K562 (cell line): ENCODE results near the gene SLC25A2. TPM values are rescaled to one million over a fixed set of nuclear protein-coding genes. Genes with fewer than 3 reads are reported as not detected.
A peak's percentile ranks its signal among the peaks of the same experiment; 100 is the strongest.

Experiments used
- CAMTA2 ChIP-seq: fragments of 250-450 bp; sonication (Bioruptor Pico); conservative IDR thresholded peaks from 2 replicates; pipeline ENCODE4 v1.5.1; 2022
- GABPB1 ChIP-seq: sonication (generic); formaldehyde crosslinking; IDR thresholded peaks from 2 replicates; pipeline ENCODE4 v1.8.0; 2022; ENCODE audit warnings: mild to moderate bottlenecking, missing genetic modification reagents
- HNRNPH1 ChIP-seq: fragments of 200-400 bp; formaldehyde crosslinking; optimal IDR thresholded peaks from 2 replicates; pipeline ENCODE3; 2017; ENCODE audit warnings: low read depth, mild to moderate bottlenecking, low read length, moderate library complexity
- KAT7 ChIP-seq: sonication (generic); formaldehyde crosslinking; IDR thresholded peaks from 2 replicates; pipeline ENCODE4 v1.8.0; 2022; ENCODE audit warnings: missing genetic modification reagents, mild to moderate bottlenecking, borderline replicate concordance
- MEIS2 ChIP-seq: fragments of 450-650 bp; IDR thresholded peaks from 2 replicates; pipeline ENCODE4 v1.6.1; 2014; ENCODE audit warnings: mild to moderate bottlenecking; ENCODE audit not compliant: partially characterized antibody
- NFE2L1 ChIP-seq: fragments of 450-650 bp; IDR thresholded peaks from 2 replicates; pipeline ENCODE4 v1.6.1; 2016; ENCODE audit warnings: missing genetic modification characterization, low read depth, mild to moderate bottlenecking, missing compliant biosample characterization, moderate library complexity, borderline replicate concordance
- NR2C1 ChIP-seq, 2 experiments: fragments of 450-650 bp; IDR thresholded peaks; 2 replicates each; pipeline ENCODE4 v1.6.1; 2017; ENCODE audit warnings: mild to moderate bottlenecking in 2 of 2, antibody characterized with exemption in 1 of 2, inconsistent platforms in 1 of 2, missing compliant biosample characterization in 1 of 2, missing genetic modification characterization in 1 of 2
- PHB ChIP-seq: fragments of 250-450 bp; sonication (Bioruptor Pico); IDR thresholded peaks from 2 replicates; pipeline ENCODE4 v1.5.0; 2021
- PRMT5 ChIP-seq: sonication (generic); formaldehyde crosslinking; IDR thresholded peaks from 2 replicates; pipeline ENCODE4 v1.5.0; 2020; ENCODE audit warnings: missing genetic modification reagents
- PTTG1 ChIP-seq: fragments of 450-650 bp; IDR thresholded peaks from 2 replicates; pipeline ENCODE4 v1.6.1; 2016; ENCODE audit warnings: low read depth, mild to moderate bottlenecking, missing genetic modification characterization, missing compliant biosample characterization
- ZNF324 ChIP-seq: fragments of 250-450 bp; sonication (Bioruptor Pico); IDR thresholded peaks from 2 replicates; pipeline ENCODE4 v1.4.0; 2020; ENCODE audit warnings: mild to moderate bottlenecking
- ZNF561 ChIP-seq: fragments of 450-650 bp; formaldehyde crosslinking; conservative IDR thresholded peaks from 2 replicates; pipeline ENCODE4 v1.4.0; 2020; ENCODE audit warnings: mild to moderate bottlenecking, moderate library complexity
- ZNF766 ChIP-seq: fragments of 200-800 bp; sonication (Bioruptor generic); conservative IDR thresholded peaks from 2 replicates; pipeline ENCODE4 v1.6.1; 2016; ENCODE audit warnings: missing genetic modification characterization, missing compliant biosample characterization
- polyA plus RNA-seq, 8 experiments: library from polyadenylated mRNA; depleted of rRNA in 4 of 8; stranded (reverse) in 5 of 8; unstranded in 3 of 8; fragments of >200 nt; fragmentation: Nextera tagmentation in 2 of 8; fragmentation: Illumina TruSeq in 1 of 8; extraction: Ambion mirVana in 2 of 8; extraction: Trizol in 1 of 8; gene quantifications; 2 replicates each; pipeline versions ENCODE4 v1.2.1 to v1.2.3, GENCODE V29; 2011 to 2014; ENCODE audit warnings: inconsistent platforms in 1 of 8, missing spikeins in 1 of 8
- total RNA-seq, 7 experiments: library from RNA; depleted of rRNA in 6 of 7; stranded (reverse); fragments of >200 nt in 6 of 7; fragmentation: Illumina TruSeq in 2 of 7; extraction: Trizol in 2 of 7; gene quantifications; 2 replicates each; pipeline versions ENCODE4 v1.2.1 to v1.2.3, GENCODE V29; 2011 to 2021; ENCODE audit warnings: low replicate concordance in 1 of 7
- TF ChIP-seq, protein P1 (sequence below): fragments of 250-450 bp; sonication (Bioruptor Pico); IDR thresholded peaks from 2 replicates; pipeline ENCODE4 v1.4.0; 2020; ENCODE audit warnings: mild to moderate bottlenecking, moderate library complexity
- TF ChIP-seq, protein P2 (sequence below), 2 experiments: fragments of 250-450 bp in 1 of 2; fragments of 450-650 bp in 1 of 2; sonication (Bioruptor Pico) in 1 of 2; IDR thresholded peaks; 2 replicates each; pipeline versions ENCODE4 v1.6.1 to v1.8.0; 2016 to 2021; ENCODE audit warnings: mild to moderate bottlenecking in 2 of 2, moderate library complexity in 2 of 2, missing compliant biosample characterization in 1 of 2, missing genetic modification characterization in 1 of 2
- TF ChIP-seq, protein P3 (sequence below): sonication (generic); formaldehyde crosslinking; IDR thresholded peaks from 2 replicates; pipeline ENCODE4 v1.8.1; 2022; ENCODE audit warnings: missing genetic modification reagents
- TF ChIP-seq, protein P4 (sequence below): fragments of 250-450 bp; sonication (Bioruptor Pico); IDR thresholded peaks from 2 replicates; pipeline ENCODE4 v1.5.0; 2021
- TF ChIP-seq, protein P5 (sequence below): fragments of 250-450 bp; sonication (Bioruptor Pico); IDR thresholded peaks from 2 replicates; pipeline ENCODE4 v1.5.0; 2020; ENCODE audit warnings: mild to moderate bottlenecking

SLC25A2 gene
- total and polyA plus RNA-seq, 9 of the 15 experiments (the other 6 are each of a cell fraction or from before 2014, with no cell fraction given) = 0.09 to 0.11 (median 0.11) TPM; not detected in 6

DNA sequence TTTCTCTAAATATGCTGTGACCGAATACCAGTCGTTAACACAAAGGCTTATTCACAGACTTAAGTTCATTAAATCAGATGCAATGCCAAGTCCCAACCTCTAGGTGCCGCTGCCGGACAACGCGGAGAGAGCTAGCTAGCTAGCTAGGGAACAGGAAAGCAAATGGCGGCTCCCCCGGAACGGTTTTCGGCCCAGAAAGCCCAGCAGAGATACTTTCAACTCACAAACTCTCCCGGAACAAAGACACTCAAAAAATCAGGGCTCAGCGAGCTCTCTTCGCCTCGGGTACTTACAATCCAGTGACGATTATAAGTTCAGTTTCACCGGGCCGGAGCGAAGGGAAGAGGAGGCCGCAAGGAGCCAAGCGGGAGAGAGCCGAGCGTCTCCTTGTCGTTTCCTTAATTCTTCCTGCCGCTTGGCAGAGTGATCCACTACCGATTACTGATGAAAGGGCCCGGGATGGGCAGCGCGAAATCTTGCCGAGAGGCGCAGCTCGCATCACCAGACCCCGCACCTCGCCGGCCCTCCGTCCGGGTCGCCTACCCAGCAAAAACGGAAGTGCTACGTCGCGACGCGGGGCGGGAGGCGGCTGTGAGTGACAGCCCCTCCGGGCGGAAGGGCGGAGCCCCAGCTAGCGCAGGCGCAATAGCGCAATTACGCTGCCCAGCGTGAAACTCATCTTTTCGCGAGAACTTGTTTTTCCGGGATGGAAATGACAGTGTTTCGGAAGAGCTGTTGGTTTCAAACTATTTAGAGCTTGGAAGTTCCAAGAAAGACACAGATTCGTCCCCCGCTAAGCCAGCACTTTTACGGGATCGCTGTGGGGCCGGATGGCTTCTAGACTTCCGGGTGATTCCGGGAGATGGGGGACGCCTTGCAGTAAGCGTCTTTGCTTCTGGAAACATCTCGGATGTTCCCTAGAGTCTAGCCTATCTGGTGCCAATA, 16.6 kb upstream of the SLC25A2 start, which contains the start of gene TAF7 (continued):
- TF ChIP-seq GABPB1 (CRISPR knock-in tag) = peak; percentile 90
- TF ChIP-seq, protein P1, sequence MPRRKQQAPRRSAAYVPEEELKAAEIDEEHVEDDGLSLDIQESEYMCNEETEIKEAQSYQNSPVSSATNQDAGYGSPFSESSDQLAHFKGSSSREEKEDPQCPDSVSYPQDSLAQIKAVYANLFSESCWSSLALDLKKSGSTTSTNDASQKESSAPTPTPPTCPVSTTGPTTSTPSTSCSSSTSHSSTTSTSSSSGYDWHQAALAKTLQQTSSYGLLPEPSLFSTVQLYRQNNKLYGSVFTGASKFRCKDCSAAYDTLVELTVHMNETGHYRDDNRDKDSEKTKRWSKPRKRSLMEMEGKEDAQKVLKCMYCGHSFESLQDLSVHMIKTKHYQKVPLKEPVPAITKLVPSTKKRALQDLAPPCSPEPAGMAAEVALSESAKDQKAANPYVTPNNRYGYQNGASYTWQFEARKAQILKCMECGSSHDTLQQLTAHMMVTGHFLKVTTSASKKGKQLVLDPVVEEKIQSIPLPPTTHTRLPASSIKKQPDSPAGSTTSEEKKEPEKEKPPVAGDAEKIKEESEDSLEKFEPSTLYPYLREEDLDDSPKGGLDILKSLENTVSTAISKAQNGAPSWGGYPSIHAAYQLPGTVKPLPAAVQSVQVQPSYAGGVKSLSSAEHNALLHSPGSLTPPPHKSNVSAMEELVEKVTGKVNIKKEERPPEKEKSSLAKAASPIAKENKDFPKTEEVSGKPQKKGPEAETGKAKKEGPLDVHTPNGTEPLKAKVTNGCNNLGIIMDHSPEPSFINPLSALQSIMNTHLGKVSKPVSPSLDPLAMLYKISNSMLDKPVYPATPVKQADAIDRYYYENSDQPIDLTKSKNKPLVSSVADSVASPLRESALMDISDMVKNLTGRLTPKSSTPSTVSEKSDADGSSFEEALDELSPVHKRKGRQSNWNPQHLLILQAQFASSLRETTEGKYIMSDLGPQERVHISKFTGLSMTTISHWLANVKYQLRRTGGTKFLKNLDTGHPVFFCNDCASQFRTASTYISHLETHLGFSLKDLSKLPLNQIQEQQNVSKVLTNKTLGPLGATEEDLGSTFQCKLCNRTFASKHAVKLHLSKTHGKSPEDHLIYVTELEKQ = no peak
- TF ChIP-seq HNRNPH1 = no peak
- peak; percentile 53 for TF ChIP-seq NR2C1 (IDR thresholded peaks at IDR 0.05)
- TF ChIP-seq NR2C1 (tag; IDR thresholded peaks at IDR 0.05) = 0 out of 2 replicates have a peak, but pooled peaks have one; percentile 28
- peak; percentile 91 for TF ChIP-seq MEIS2
- TF ChIP-seq PHB (CRISPR knock-in tag) = no peak
- no peak for TF ChIP-seq ZNF561 (CRISPR knock-in tag)
- no peak for TF ChIP-seq NFE2L1 (tag)
- TF ChIP-seq, protein P2, sequence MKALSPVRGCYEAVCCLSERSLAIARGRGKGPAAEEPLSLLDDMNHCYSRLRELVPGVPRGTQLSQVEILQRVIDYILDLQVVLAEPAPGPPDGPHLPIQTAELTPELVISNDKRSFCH (CRISPR knock-in tag; IDR thresholded peaks at IDR 0.05) = no peak
- TF ChIP-seq, protein P2 (tag; IDR thresholded peaks at IDR 0.05) = no peak
- TF ChIP-seq, protein P3, sequence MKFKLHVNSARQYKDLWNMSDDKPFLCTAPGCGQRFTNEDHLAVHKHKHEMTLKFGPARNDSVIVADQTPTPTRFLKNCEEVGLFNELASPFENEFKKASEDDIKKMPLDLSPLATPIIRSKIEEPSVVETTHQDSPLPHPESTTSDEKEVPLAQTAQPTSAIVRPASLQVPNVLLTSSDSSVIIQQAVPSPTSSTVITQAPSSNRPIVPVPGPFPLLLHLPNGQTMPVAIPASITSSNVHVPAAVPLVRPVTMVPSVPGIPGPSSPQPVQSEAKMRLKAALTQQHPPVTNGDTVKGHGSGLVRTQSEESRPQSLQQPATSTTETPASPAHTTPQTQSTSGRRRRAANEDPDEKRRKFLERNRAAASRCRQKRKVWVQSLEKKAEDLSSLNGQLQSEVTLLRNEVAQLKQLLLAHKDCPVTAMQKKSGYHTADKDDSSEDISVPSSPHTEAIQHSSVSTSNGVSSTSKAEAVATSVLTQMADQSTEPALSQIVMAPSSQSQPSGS (CRISPR knock-in tag) = no peak
- peak; percentile 68; the same call in 1 of the 2 replicates for TF ChIP-seq CAMTA2
- no peak for TF ChIP-seq ZNF766
- TF ChIP-seq, protein P4, sequence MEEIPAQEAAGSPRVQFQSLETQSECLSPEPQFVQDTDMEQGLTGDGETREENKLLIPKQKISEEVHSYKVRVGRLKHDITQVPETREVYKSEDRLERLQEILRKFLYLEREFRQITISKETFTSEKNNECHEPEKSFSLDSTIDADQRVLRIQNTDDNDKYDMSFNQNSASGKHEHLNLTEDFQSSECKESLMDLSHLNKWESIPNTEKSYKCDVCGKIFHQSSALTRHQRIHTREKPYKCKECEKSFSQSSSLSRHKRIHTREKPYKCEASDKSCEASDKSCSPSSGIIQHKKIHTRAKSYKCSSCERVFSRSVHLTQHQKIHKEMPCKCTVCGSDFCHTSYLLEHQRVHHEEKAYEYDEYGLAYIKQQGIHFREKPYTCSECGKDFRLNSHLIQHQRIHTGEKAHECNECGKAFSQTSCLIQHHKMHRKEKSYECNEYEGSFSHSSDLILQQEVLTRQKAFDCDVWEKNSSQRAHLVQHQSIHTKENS = no peak
- TF ChIP-seq PTTG1 (tag) = no peak
- TF ChIP-seq ZNF324 (CRISPR knock-in tag) = no peak
- no peak for TF ChIP-seq PRMT5
- no peak for TF ChIP-seq KAT7 (CRISPR knock-in tag)
- TF ChIP-seq, protein P5, sequence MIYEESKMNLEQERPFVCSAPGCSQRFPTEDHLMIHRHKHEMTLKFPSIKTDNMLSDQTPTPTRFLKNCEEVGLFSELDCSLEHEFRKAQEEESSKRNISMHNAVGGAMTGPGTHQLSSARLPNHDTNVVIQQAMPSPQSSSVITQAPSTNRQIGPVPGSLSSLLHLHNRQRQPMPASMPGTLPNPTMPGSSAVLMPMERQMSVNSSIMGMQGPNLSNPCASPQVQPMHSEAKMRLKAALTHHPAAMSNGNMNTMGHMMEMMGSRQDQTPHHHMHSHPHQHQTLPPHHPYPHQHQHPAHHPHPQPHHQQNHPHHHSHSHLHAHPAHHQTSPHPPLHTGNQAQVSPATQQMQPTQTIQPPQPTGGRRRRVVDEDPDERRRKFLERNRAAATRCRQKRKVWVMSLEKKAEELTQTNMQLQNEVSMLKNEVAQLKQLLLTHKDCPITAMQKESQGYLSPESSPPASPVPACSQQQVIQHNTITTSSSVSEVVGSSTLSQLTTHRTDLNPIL (CRISPR knock-in tag) = no peak
